Measurements from ENCODE around the gene SWI5. TPM values are rescaled to one million over a fixed set of nuclear protein-coding genes. Genes with fewer than 3 reads are reported as not detected.

SWI5 gene
- total RNA-seq, 2 experiments from 2014 or later: 13.3 to 15.5 TPM

DNA sequence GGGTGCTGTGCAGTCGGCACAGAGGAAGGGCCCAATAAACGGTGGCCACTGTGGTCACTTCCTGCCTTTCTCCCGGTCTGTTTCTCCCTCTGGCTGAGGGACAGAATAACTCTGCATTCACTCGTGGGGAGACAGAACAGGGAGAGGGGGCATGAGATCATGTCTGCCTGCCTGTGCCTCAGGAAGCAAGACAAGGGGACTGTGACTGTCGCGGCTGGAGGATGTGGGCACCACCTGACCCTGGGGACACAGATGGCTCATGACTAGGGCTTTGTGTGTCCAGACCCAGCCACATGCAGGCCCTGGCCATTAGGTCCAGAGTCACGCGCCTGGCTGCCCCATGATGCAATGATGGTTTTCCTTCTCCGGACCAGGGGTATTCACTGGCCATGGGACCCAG lies 40.3 kb downstream of the SWI5 start:
- CTCF ChIA-PET: interaction anchor here (0.6 kb wide), 1 partner anchor 790 kb away, joined by 3 read pairs; no protein-coding TSS in a partner anchor
- H3K36me3 Mint-ChIP-seq (ENCODE audit: low read depth): peaks cover 11% of the 10 kb centered on the region
- no peak for DNase-seq
- no peak overlapping the region for H3K27ac Mint-ChIP-seq
- no peak overlapping the region for H3K4me3 Mint-ChIP-seq
- H3K4me1 Mint-ChIP-seq (ENCODE audit: low read depth): peaks cover 1% of the 10 kb centered on the region
- intact Hi-C loops (cut with micrococcal nuclease): no loop called here
- no peaks in the 10 kb centered on the region for H3K9me3 Mint-ChIP-seq
- H3K27me3 Mint-ChIP-seq (ENCODE audit: low read depth): no peaks in the 10 kb centered on the region

DNA sequence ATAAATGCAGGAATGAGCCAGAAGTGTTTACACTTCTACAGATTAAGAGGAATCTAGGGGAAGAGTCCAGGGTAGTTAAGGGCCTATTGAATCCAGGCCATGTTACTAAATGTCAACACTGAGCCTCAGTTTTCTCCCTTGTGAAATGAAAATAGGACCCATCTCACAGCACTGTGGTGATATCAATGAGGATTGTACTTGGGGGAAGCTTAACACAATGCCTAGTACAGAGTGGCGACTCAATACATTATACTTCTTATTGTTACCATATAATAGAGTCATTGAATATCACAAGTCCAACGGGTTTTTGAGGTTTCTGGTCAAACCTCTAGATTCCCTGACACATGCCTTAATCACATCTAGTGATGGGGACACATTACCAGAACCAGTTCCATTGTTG lies 41.6 kb downstream of the SWI5 start:
- Mint-ChIP-seq H3K27ac (no peak overlapping the region), H3K4me1 (ENCODE audit: low read depth) (peaks cover 3% of the 10 kb centered on the region), H3K9me3 (no peaks in the 10 kb centered on the region), H3K36me3 (ENCODE audit: low read depth) (peaks cover 9% of the 10 kb centered on the region), H3K27me3 (ENCODE audit: low read depth) (no peaks in the 10 kb centered on the region), H3K4me3 (no peak overlapping the region)
- intact Hi-C loops (cut with micrococcal nuclease): no loop called here
- DNase-seq: no peak
- CTCF ChIA-PET: no interaction called here

DNA sequence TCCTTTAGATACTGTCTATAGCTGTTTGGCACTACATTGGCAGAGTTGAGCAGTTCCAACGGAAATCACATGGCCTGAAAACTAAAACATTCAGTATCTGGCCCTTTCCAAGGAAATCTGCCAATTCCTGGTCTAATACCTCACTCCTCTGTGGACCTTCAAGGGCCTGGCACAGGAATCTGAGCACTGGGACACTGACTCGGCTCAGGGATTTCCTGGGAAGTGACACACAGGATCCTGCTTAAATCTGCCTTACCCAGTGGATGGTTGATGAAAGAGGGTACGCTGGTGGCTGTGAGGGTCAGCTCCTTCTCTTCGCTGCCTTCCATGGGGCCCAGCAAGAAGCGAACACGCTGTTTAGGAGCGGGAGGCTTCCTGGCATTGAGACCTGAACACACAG lies 45.3 kb downstream of the SWI5 start:
- no peak overlapping the region for H3K27ac Mint-ChIP-seq
- intact Hi-C loops (cut with micrococcal nuclease): loop anchor here (5.0 kb wide), 1 partner anchor 159 kb away; the partner anchor contains the start of gene BBLN
- CTCF ChIA-PET: interaction anchor here (0.7 to 1.0 kb wide), 2 partner anchors 26 to 131 kb away, joined by 3 read pairs; no protein-coding TSS in a partner anchor
- H3K36me3 Mint-ChIP-seq (ENCODE audit: low read depth): peaks cover 10% of the 10 kb centered on the region
- peak overlapping the region; percentile 90 for H3K4me3 Mint-ChIP-seq
- H3K9me3 Mint-ChIP-seq: no peaks in the 10 kb centered on the region
- no peaks in the 10 kb centered on the region for H3K27me3 Mint-ChIP-seq (ENCODE audit: low read depth)
- H3K4me1 Mint-ChIP-seq (ENCODE audit: low read depth): peaks cover 22% of the 10 kb centered on the region
- no peak for DNase-seq

DNA sequence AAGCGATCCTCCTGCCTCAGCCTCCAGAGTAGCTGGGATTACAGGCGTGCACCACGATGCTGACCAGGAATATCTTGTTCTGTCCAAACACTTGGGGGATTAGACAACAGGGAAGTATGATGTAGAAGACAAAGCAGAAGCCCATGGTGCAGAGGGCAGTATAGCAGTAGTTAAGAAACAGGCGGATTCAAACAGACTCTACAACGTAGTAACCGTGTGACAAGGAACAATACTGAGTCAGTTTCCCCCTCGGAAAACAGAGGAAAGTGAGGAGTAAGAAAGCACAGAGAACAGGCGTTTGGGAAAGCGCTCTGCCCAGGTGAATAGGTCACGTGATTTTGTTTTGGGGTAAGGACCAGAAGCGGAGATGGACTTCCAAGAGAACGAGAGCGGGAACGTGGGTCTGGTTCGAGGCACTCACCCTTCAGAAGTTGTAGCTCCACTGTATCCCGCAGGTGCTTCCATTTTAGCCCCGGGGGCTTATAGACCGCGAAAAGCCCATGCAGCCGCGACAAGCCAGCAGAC lies 45.9 kb downstream of the SWI5 start:
- peak overlapping the region; percentile 94 for H3K27ac Mint-ChIP-seq
- no peak for DNase-seq
- H3K36me3 Mint-ChIP-seq (ENCODE audit: low read depth): peaks cover 7% of the 10 kb centered on the region
- CTCF ChIA-PET: interaction anchor here (0.7 to 1.0 kb wide), 2 partner anchors 27 to 629 kb away, joined by 3 read pairs; no protein-coding TSS in a partner anchor
- H3K9me3 Mint-ChIP-seq: no peaks in the 10 kb centered on the region
- no peaks in the 10 kb centered on the region for H3K27me3 Mint-ChIP-seq (ENCODE audit: low read depth)
- peaks cover 22% of the 10 kb centered on the region for H3K4me1 Mint-ChIP-seq (ENCODE audit: low read depth)
- intact Hi-C loops (cut with micrococcal nuclease): loop anchor here (1.0 to 5.0 kb wide), 9 partner anchors 18 to 255 kb away; partner anchors contain the start of genes BBLN, GOLGA2, NAIF1 and ODF2
- peak overlapping the region; percentile 90 for H3K4me3 Mint-ChIP-seq

DNA sequence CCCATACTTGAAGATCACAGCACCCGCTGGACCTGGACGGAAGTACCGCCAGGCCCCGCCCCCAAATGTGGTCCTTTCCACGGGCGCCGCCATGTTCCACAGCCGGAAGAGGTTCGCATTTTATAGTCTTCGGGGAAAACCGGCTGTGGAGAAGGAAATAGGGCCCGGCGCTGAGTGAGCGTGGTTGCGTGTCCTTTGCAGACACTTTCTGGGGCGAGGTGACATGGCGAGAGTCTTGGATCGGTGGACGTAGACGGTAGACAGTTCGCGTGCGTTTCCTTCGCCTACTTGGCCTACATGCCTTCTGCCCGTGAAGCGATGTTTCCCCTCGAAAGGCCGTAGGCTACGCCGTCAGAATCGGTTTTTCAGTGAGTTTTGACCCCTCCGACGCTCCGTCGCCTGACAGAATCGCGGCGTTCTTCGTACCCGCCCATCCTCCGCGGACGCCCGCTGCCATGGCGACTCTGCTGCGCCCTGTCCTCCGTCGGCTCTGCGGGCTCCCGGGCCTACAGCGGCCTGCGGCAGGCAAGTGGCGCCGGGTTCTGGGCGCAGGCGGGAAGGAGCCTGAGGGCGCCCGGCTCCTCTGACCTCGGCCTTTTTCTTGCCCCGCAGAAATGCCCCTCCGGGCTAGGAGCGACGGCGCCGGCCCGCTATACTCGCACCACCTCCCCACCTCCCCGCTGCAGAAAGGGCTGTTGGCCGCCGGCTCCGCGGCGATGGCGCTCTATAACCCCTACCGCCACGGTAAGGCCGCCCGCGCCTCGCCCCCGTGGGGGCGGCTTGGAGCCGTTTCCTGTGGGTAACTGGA lies 46.5 kb downstream of the SWI5 start, which contains the start of the genes COQ4 and TRUB2:
Gene COQ4, plus strand, starts transcription at position 436 of the 808 bp plus-strand sequence. Its CDS starts 20 bp downstream, at position 456.
Gene TRUB2, minus strand, starts transcription at position 44 of the 808 bp plus-strand sequence. Its CDS starts 39 bp downstream, at position 5.
- H3K4me3 Mint-ChIP-seq: peak within 1 kb of the TSS; percentile 90
- no peaks in the 10 kb centered on the region for H3K9me3 Mint-ChIP-seq
- DNase-seq: peak; percentile 95
- H3K36me3 Mint-ChIP-seq (ENCODE audit: low read depth): peaks cover 7% of the 10 kb centered on the region
- intact Hi-C loops (cut with micrococcal nuclease): loop anchor here (1.0 to 5.0 kb wide), 9 partner anchors 18 to 256 kb away; partner anchors contain the start of genes BBLN, GOLGA2, NAIF1 and ODF2
- peak within 1 kb of the TSS; percentile 94 for H3K27ac Mint-ChIP-seq
- H3K27me3 Mint-ChIP-seq (ENCODE audit: low read depth): no peaks in the 10 kb centered on the region
- CTCF ChIA-PET: interaction anchor here (0.7 kb wide), 1 partner anchor 628 kb away, joined by 3 read pairs; no protein-coding TSS in a partner anchor
- H3K4me1 Mint-ChIP-seq (ENCODE audit: low read depth): peaks cover 22% of the 10 kb centered on the region

DNA sequence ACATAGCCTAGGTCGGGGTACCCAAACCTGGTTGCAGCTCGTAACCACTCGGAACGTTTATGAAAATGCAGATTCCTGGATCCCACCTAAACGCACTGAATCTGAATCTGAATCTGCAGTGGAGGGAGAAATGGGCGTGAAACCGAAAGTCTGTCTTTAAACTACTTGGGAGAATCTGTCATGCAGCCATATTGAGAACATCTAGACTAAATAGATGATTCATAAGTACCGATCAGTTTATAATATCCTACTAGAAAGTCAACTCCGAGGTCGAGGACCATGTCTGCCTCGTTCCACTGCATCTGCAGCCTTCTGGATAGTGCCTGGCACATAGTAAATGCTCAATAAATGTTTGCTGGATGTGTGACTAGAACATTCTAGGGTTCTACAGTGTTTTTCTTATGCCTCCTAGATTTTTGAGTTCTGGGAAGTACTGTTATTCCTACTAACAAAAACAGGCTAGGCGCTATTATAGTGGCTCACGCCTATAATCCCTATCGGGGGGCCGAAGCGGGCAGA lies 47.2 kb downstream of the SWI5 start:
- DNase-seq: no peak
- Mint-ChIP-seq H3K36me3 (ENCODE audit: low read depth) (peaks cover 7% of the 10 kb centered on the region), H3K4me3 (peak overlapping the region; percentile 90), H3K27me3 (ENCODE audit: low read depth) (no peaks in the 10 kb centered on the region), H3K9me3 (no peaks in the 10 kb centered on the region), H3K4me1 (ENCODE audit: low read depth) (peaks cover 22% of the 10 kb centered on the region), H3K27ac (peak overlapping the region; percentile 94)
- intact Hi-C loops (cut with micrococcal nuclease): loop anchor here (2.0 to 5.0 kb wide), 3 partner anchors 161 to 256 kb away; partner anchors contain the start of genes BBLN, NAIF1 and SPTAN1
- CTCF ChIA-PET: no interaction called here

DNA sequence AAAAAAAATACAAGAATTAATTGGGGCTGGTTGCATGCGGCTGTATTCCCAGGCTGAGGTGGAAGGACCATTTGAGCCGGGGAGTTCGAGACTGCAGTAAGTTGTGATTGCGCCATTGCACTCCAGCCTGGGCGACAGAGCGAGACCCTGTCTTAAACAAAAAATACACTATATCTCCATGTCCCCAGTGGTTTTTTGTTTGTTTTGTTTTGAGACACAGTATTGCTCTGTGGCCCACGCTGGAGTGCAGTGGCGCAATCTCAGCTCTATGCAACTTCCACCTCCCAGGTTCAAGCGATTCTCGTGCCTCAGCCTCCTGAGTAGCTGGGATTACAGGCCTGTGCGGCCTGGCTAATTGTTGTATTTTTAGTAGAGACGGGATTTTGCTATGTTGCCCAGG lies 47.7 kb downstream of the SWI5 start:
- Mint-ChIP-seq H3K4me3 (peak overlapping the region; percentile 90), H3K9me3 (no peaks in the 10 kb centered on the region), H3K4me1 (ENCODE audit: low read depth) (peaks cover 22% of the 10 kb centered on the region), H3K36me3 (ENCODE audit: low read depth) (peaks cover 7% of the 10 kb centered on the region), H3K27ac (peak overlapping the region; percentile 94), H3K27me3 (ENCODE audit: low read depth) (no peaks in the 10 kb centered on the region)
- no peak for DNase-seq
- intact Hi-C loops (cut with micrococcal nuclease): loop anchor here (2.0 to 5.0 kb wide), 3 partner anchors 161 to 257 kb away; partner anchors contain the start of genes BBLN, NAIF1 and SPTAN1
- CTCF ChIA-PET: interaction anchor here (0.6 to 1.6 kb wide), 2 partner anchors 28 to 31 kb away, joined by 5 to 6 read pairs; no protein-coding TSS in a partner anchor

DNA sequence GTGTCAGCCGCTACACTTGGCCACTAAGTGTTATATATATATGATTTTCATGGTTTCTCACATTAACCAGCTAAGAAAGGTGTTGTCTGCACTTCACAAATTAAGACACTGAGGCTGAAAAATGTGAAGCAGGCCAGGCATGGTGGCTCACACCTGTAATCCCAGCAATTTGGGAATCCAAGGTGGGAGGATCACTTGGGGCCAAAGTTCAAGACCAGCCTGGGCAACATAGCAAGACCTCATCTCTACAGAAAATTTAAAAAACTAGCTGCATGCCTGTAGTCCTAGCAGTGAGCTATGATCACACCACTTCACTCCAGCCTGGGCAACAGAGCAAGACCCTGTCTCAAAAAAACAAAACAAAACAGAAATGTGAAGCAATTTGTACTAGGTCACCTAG lies 48.3 kb downstream of the SWI5 start:
- no peak overlapping the region for H3K27ac Mint-ChIP-seq

DNA sequence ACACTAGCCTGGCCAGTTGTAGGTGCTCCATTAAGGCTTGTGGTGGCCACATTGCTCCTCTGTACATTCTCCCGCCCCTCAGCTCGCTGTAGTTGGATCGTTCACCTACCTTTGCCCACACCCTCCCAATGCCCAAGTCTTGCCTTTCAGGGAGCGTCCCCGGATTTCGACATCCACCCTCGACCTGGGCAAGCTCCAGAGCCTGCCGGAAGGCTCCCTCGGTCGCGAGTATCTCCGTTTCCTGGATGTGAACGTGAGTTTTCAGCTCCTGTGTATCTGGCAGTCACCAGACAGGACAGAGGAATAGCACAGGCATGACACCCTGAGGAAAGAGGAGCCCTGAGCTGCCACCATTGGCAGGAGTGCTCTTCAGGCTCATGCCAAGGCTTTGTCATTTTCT lies 49.6 kb downstream of the SWI5 start:
- Mint-ChIP-seq H3K4me3 (no peak overlapping the region), H3K9me3 (no peaks in the 10 kb centered on the region), H3K27me3 (ENCODE audit: low read depth) (no peaks in the 10 kb centered on the region), H3K36me3 (ENCODE audit: low read depth) (peaks cover 9% of the 10 kb centered on the region), H3K27ac (no peak overlapping the region), H3K4me1 (ENCODE audit: low read depth) (peaks cover 22% of the 10 kb centered on the region)
- intact Hi-C loops (cut with micrococcal nuclease): no loop called here
- CTCF ChIA-PET: no interaction called here
- no peak for DNase-seq

More for the DNA sequence above, 48.3 kb downstream of the SWI5 start:
- CTCF ChIA-PET: interaction anchor here (0.6 to 1.6 kb wide), 4 partner anchors 17 to 114 kb away, joined by 3 to 6 read pairs (median 4); no protein-coding TSS in a partner anchor
- Mint-ChIP-seq H3K4me1 (ENCODE audit: low read depth) (peaks cover 22% of the 10 kb centered on the region), H3K36me3 (ENCODE audit: low read depth) (peaks cover 7% of the 10 kb centered on the region), H3K9me3 (no peaks in the 10 kb centered on the region), H3K4me3 (peak overlapping the region; percentile 90), H3K27me3 (ENCODE audit: low read depth) (no peaks in the 10 kb centered on the region)
- intact Hi-C loops (cut with micrococcal nuclease): loop anchor here (5.0 kb wide), 1 partner anchor 162 kb away; the partner anchor contains the start of gene BBLN
- DNase-seq: no peak

DNA sequence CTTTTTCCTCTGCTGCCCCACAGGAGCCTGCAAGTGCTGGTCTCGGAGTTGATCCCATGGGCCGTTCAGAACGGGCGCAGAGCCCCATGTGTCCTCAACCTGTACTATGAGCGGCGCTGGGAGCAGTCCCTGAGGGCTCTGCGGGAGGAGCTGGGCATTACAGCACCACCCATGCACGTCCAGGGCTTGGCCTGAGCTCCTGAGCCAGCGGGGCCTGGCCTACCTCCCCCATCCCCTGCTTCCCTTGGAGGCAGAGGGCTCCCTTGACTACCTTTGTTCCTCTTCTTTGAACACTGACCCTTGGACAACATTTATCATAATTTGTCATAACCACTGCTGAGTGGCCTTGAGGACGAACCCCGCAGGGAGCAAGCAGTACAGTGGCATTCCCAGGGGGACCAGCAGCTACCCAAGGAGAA lies 57.4 kb downstream of the SWI5 start:
- Mint-ChIP-seq H3K4me1 (ENCODE audit: low read depth) (no peaks in the 10 kb centered on the region), H3K9me3 (no peaks in the 10 kb centered on the region), H3K27me3 (ENCODE audit: low read depth) (no peaks in the 10 kb centered on the region), H3K27ac (no peak overlapping the region), H3K36me3 (ENCODE audit: low read depth) (peaks cover 4% of the 10 kb centered on the region), H3K4me3 (no peak overlapping the region)
- intact Hi-C loops (cut with micrococcal nuclease): no loop called here
- no peak for DNase-seq
- CTCF ChIA-PET: no interaction called here

DNA sequence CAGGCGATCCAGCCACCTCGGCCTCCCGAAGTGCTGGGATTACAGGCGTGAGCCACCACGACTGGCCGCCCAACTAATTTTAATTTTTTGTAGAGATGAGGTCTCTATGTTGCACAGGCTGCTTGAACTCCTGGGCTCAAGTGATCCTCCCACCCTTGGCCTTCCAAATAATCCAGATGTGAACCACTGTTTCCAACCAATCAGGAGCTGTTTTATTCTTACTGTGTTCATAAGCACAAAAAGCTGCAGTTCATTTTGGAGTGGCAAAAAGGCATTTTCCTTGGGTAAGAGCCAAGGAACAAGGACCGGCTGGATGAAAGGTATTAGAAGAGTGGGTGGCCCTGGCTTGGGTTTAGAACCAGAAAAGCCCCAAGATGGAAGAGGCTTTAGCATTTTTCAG lies 59.1 kb downstream of the SWI5 start:
- no peaks in the 10 kb centered on the region for H3K27me3 Mint-ChIP-seq (ENCODE audit: low read depth)
- DNase-seq: no peak
- intact Hi-C loops (cut with micrococcal nuclease): no loop called here
- CTCF ChIA-PET: interaction anchor here (1.3 kb wide), 2 partner anchors 27 to 40 kb away, joined by 3 to 7 read pairs; no protein-coding TSS in a partner anchor
- H3K27ac Mint-ChIP-seq: no peak overlapping the region
- no peaks in the 10 kb centered on the region for H3K9me3 Mint-ChIP-seq
- peaks cover 2% of the 10 kb centered on the region for H3K36me3 Mint-ChIP-seq (ENCODE audit: low read depth)
- no peaks in the 10 kb centered on the region for H3K4me1 Mint-ChIP-seq (ENCODE audit: low read depth)
- H3K4me3 Mint-ChIP-seq: no peak overlapping the region

DNA sequence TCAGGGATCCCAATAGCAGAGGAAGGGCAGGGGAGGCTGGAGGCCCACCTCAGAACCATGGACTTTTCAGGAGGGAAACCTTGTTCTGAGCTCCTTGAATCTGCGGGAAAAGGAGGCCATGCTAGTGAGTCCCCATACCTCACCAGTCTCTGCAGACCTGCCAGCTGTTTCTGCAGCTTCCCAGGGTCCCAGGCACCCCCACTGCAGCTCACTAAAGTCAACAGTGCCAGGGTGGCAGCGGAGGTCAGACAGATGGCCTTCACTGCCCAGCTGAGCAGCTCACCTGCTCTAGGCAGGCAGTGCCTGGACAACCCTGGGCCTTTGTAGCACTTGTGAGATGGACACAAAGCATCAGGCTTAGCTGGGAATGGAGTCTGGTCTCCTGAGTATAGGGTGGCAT lies 59.8 kb downstream of the SWI5 start:
- Mint-ChIP-seq H3K27ac (no peak overlapping the region), H3K27me3 (ENCODE audit: low read depth) (no peaks in the 10 kb centered on the region), H3K4me1 (ENCODE audit: low read depth) (no peaks in the 10 kb centered on the region), H3K9me3 (no peaks in the 10 kb centered on the region), H3K36me3 (ENCODE audit: low read depth) (peaks cover 2% of the 10 kb centered on the region), H3K4me3 (no peak overlapping the region)
- intact Hi-C loops (cut with micrococcal nuclease): no loop called here
- no peak for DNase-seq
- CTCF ChIA-PET: interaction anchor here (0.6 to 1.3 kb wide), 3 partner anchors 41 to 80 kb away, joined by 3 to 4 read pairs (median 3); no protein-coding TSS in a partner anchor

Measured in activated naive CD4-positive, alpha-beta T cell treated with anti-CD3 and anti-CD28 coated beads for 36 hours (primary cell).